Brain microvascular endothelial cell (primary cell): ENCODE results near the gene MOGAT2.

Experiments
- DNase-seq: peaks from one replicate; pipeline ENCODE4 v3.0.0-alpha.2; 2020
- H3K27ac ChIP-seq: fragments of 250-450 bp; sonication (Bioruptor Pico); 2 replicates; pipeline ENCODE4 v1.5.1; 2020; ENCODE audit warnings: mild to moderate bottlenecking, moderate library complexity
- H3K27me3 ChIP-seq: fragments of 250-450 bp; sonication (Bioruptor Pico); replicated peaks from 2 replicates; pipeline ENCODE4 v1.5.1; 2020; ENCODE audit warnings: mild to moderate bottlenecking
- H3K36me3 ChIP-seq: fragments of 250-450 bp; sonication (Bioruptor Pico); replicated peaks from 2 replicates; pipeline ENCODE4 v1.5.1; 2020; ENCODE audit warnings: mild to moderate bottlenecking
- H3K4me3 ChIP-seq: 2 replicates; pipeline ENCODE4 v1.5.1; 2011; ENCODE audit warnings: low read depth, mild to moderate bottlenecking, control low read depth, low read length, moderate library complexity
- in situ Hi-C: cut with HindIII; loops from 2 replicates; pipeline ENCODE4 v1.10.0; 2017; ENCODE audit warnings: low sequenced_read_pairs, low pct_ligation_motif_present
- TF ChIP-seq, protein P1 (sequence below): IDR thresholded peaks from 2 replicates; pipeline ENCODE4 v1.5.1; 2011; ENCODE audit warnings: low read depth, mild to moderate bottlenecking, moderate library complexity, low read length, control low read depth, inconsistent platforms; ENCODE audit errors: missing control alignments

MOGAT2 gene

DNA sequence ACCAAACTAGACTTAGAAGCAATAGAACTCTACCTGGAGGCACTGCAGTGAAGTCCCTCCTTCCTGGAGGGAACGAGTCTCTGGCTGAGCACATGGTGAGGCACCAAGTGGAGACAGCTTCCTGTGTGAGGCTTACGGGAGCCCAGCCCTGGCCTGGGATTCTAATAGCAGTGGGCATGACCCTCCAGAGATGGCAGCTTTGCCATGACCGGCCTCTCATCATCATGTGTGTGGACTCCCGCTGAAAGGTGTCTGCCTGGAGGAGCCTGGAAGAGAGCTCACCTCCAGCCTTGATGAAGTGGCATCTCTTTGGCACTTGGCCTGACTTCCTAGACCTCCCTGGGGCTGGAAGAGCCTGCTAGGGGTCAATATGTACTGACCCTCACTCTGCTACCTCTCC is 58.9 kb downstream of the MOGAT2 start:
- DNase-seq = no peak
- Histone ChIP-seq H3K27ac (no peak overlapping the region), H3K36me3 (no peaks in the 10 kb centered on the region), H3K4me3 (no peak overlapping the region), H3K27me3 (no peaks in the 10 kb centered on the region)
- in situ Hi-C loops = no loop called here
- TF ChIP-seq, protein P1, sequence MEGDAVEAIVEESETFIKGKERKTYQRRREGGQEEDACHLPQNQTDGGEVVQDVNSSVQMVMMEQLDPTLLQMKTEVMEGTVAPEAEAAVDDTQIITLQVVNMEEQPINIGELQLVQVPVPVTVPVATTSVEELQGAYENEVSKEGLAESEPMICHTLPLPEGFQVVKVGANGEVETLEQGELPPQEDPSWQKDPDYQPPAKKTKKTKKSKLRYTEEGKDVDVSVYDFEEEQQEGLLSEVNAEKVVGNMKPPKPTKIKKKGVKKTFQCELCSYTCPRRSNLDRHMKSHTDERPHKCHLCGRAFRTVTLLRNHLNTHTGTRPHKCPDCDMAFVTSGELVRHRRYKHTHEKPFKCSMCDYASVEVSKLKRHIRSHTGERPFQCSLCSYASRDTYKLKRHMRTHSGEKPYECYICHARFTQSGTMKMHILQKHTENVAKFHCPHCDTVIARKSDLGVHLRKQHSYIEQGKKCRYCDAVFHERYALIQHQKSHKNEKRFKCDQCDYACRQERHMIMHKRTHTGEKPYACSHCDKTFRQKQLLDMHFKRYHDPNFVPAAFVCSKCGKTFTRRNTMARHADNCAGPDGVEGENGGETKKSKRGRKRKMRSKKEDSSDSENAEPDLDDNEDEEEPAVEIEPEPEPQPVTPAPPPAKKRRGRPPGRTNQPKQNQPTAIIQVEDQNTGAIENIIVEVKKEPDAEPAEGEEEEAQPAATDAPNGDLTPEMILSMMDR = no peak

DNA sequence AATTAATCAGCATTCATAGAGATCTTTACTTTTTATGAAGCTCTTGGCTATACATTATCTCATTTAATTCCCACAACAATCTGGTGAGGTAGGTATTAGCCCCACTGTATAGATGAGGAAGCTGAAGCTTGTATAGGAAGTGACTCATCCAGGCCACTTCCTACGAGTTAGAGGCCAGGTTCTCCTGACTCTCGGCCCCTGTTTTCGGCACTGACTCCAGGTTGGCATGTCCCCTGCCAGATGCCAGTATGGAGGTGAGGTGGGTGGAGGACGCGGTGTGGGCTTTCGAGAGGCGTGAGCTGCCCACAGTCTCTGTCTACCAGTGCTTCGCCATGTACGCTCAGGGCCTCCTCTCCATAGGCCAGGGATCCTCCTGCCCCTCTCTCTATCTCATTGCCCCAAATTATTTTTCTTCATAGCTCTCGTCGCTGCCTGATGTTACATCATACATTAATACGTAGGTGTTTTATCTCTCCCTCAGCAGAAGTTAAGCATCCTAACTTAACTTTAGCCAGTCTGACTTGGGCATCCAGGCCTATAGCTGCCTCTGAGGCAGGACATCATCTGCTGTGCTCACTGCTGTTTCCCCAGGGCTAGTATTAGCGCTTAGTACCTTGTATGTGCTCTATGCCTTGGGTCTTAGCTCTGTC is 59.9 kb downstream of the MOGAT2 start:
- Histone ChIP-seq H3K4me3 (no peak overlapping the region), H3K36me3 (no peaks in the 10 kb centered on the region), H3K27ac (no peak overlapping the region), H3K27me3 (no peaks in the 10 kb centered on the region)
- TF ChIP-seq, protein P1 = no peak
- in situ Hi-C loops = no loop called here
- no peak for DNase-seq

DNA sequence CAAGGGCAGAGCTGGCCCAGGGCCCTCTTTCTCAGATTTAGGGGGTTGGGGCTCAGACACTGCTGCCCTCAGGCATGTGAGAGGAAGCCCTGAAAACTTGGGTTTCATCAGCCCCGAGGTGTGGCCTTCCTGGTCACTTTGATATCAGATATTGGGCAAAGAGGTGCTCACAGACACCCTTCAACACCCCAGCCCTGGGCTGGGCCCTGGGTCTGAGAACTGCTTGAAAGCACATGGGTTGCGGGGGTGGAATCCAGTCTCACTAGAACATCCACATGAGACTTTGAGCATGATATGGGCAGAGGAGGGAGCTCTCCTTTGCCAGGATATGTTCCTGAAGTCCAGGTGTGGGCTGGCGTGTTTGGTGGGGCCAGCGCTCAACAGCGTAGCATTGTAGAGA is 61.3 kb downstream of the MOGAT2 start:
- in situ Hi-C loops = no loop called here
- Histone ChIP-seq H3K27me3 (no peaks in the 10 kb centered on the region), H3K27ac (no peak overlapping the region), H3K4me3 (no peak overlapping the region), H3K36me3 (no peaks in the 10 kb centered on the region)
- no peak for DNase-seq
- TF ChIP-seq, protein P1 = no peak

DNA sequence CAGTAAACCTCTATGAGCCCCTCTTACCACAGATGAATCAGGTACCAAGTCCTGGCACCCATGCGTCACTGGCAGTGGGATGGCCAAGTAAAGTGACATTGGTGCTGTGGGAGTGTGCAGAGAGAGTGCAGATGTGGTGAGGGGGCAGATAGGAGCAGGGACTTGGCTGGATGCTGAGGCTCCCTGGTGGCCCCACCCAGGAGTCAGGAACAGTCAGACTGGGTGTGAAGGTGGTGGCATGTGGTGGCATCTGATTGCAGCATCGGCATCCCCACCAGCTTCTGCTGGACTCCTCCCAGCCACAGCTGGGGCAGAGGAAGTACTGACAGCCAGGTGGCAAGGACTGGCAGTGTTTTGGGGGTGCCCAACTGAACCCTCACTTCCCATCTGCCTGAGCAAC is 62.3 kb downstream of the MOGAT2 start:
- DNase-seq = no peak
- in situ Hi-C loops = no loop called here

DNA sequence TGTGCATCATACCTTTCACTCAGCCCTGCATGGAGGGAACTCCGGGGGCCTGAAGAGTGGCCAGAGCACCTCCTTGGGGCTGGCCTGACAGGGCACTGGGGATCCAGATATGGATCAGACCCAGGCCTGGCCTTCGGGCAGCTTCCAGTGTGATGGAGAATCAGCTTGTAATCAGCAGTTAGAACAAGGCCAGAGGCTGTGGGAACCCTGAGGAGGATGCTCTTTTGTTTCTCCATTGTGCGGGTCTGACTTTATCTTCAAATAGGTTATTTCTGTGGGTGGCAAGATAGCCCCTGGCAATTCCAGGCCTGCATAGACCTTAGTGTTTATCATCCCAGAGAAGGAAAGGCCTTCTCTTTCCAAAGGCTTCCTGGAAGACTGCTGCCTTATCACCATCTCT is 63.2 kb downstream of the MOGAT2 start:
- TF ChIP-seq, protein P1 = no peak
- H3K27ac ChIP-seq = no peak overlapping the region
- in situ Hi-C loops = no loop called here
- no peaks in the 10 kb centered on the region for H3K36me3 ChIP-seq
- no peaks in the 10 kb centered on the region for H3K27me3 ChIP-seq
- DNase-seq = no peak
- H3K4me3 ChIP-seq = no peak overlapping the region

More for the DNA sequence above, 62.3 kb downstream of the MOGAT2 start:
- H3K36me3 ChIP-seq = no peaks in the 10 kb centered on the region
- no peaks in the 10 kb centered on the region for H3K27me3 ChIP-seq
- H3K27ac ChIP-seq = no peak overlapping the region
- TF ChIP-seq, protein P1 = no peak
- no peak overlapping the region for H3K4me3 ChIP-seq

DNA sequence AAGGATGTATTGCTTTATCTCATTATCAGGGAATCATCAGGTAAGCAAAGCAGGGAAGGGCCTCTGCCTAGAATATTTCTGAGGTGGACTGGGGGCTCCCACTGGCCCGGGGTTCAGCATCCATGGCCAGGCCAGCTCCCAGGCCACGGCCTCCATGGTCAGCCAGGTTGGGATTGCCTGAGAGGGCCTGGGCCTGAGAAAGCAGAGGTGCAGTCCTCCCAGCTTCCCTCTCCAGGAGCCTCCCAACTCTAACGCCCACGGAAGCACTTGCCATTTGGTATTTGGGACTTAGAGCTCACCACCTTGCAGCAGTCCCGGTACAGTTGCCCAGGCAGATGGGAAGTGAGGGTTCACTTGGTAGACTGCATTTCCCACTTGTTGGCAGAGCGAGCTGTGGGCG is 63.7 kb downstream of the MOGAT2 start:
- Histone ChIP-seq H3K36me3 (no peaks in the 10 kb centered on the region), H3K27me3 (no peaks in the 10 kb centered on the region), H3K27ac (no peak overlapping the region), H3K4me3 (no peak overlapping the region)
- TF ChIP-seq, protein P1 = no peak
- in situ Hi-C loops = no loop called here
- DNase-seq = no peak
